Body of pancreas (tissue), 4 donors: ENCODE results near the gene LDB2. TPM values are rescaled to one million over a fixed set of nuclear protein-coding genes. Genes with fewer than 3 reads are reported as not detected.
A peak's percentile ranks its signal among the peaks of the same experiment; 100 is the strongest.

ENCODE experiments used
- ATAC-seq: fragments of 150-250 bp; one replicate; pipeline ENCODE4 v1.9.1; 2016
- DNase-seq, 4 donors: peaks; one replicate each; pipeline ENCODE4 v3.0.0-alpha.2; 2019
- H3K27ac ChIP-seq, 4 donors: fragments of 200-600 bp; sonication (generic); 1 replicate in 3 of 4; 2 replicates in 1 of 4; pipeline versions ENCODE4 v1.5.1 to v1.6.1; 2016 to 2019; ENCODE audit warnings: mild to moderate bottlenecking in 1 of 4, mixed read lengths in 1 of 4, moderate library complexity in 1 of 4
- H3K27me3 ChIP-seq, 2 donors: fragments of 200-600 bp; sonication (generic); one replicate each; pipeline ENCODE4 v1.6.0; 2016; ENCODE audit warnings: mild to moderate bottlenecking in 1 of 2
- H3K36me3 ChIP-seq, 2 donors: fragments of 200-600 bp; sonication (generic); replicated peaks in 1 of 2; 2 replicates each; pipeline ENCODE4 v1.5.1; 2016; ENCODE audit warnings: low read depth in 2 of 2; ENCODE audit not compliant: insufficient read depth in 1 of 2
- H3K4me1 ChIP-seq: fragments of 200-600 bp; sonication (generic); one replicate; pipeline ENCODE4 v1.6.0; 2016
- H3K4me3 ChIP-seq, 2 donors: fragments of 200-600 bp; sonication (generic); 1 replicate in 1 of 2; 2 replicates in 1 of 2; pipeline ENCODE4 v1.5.1; 2016 to 2019
- H3K9me3 ChIP-seq, 3 donors: fragments of 200-600 bp; sonication (generic); 1 replicate in 2 of 3; 2 replicates in 1 of 3; pipeline ENCODE4 v1.5.1; 2016
- POLR2A ChIP-seq, 3 donors: fragments of 450-650 bp; IDR thresholded peaks; one replicate each; pipeline ENCODE4 v1.6.1; 2016; ENCODE audit warnings: antibody characterized with exemption in 3 of 3, mild to moderate bottlenecking in 2 of 3
- whole genome bisulfite sequencing, 2 donors: methylation state at CpG; one replicate each; pipeline ENCODE4 v1.1.5; 2017; 5-methylcytosine and 5-hydroxymethylcytosine counted together
- intact Hi-C: fragments of 100-400 bp; cut with DNase I; formaldehyde crosslinking; loops from one replicate; pipeline ENCODE4 v1.15.1; 2023
- total RNA-seq, 2 donors: library from RNA; depleted of rRNA; stranded (reverse); fragments of >200 nt; gene quantifications; one replicate each; pipeline ENCODE4 v1.1.0, GENCODE V29; 2016
- TF ChIP-seq, protein P1 (sequence below), 7 experiments: fragments of 450-650 bp in 4 of 7; fragments of 200-600 bp in 3 of 7; sonication (generic) in 3 of 7; IDR thresholded peaks; one replicate each; pipeline ENCODE4 v1.5.1; 2016 to 2019; ENCODE audit warnings: antibody characterized with exemption in 7 of 7

Gene LDB2
- total RNA-seq, 2 donors from 2014 or later: 14.8 to 16.5 TPM

DNA sequence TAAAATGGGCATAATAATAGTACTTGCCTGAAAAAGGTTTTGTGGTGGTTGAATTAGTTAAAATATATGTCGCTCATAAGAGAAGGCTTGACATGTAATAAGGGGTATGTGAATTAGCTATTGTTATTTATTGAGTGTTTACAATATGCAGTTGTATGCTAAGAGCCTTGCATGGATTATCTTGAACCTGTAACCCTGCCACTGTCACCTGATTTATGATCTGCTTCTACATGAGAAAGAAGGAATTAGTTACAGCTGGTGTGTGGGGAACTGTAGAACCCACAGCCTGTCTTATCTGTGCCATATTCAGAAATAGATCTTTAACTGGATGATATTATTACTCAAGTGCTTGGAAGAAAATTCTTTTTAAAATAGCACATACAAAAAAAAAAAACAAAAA is 227.7 kb downstream of the LDB2 start:
- Histone ChIP-seq H3K9me3 (no peaks in the 10 kb centered on the region), H3K27me3 (peaks cover 0 to under 1% of the 10 kb centered on the region in 2 donors), H3K36me3 (no peaks in the 10 kb centered on the region), H3K4me1 (no peaks in the 10 kb centered on the region), H3K27ac (no peak overlapping the region), H3K4me3 (no peak overlapping the region)
- ATAC-seq: no peak
- DNase-seq: no peak
- TF ChIP-seq, protein P1, sequence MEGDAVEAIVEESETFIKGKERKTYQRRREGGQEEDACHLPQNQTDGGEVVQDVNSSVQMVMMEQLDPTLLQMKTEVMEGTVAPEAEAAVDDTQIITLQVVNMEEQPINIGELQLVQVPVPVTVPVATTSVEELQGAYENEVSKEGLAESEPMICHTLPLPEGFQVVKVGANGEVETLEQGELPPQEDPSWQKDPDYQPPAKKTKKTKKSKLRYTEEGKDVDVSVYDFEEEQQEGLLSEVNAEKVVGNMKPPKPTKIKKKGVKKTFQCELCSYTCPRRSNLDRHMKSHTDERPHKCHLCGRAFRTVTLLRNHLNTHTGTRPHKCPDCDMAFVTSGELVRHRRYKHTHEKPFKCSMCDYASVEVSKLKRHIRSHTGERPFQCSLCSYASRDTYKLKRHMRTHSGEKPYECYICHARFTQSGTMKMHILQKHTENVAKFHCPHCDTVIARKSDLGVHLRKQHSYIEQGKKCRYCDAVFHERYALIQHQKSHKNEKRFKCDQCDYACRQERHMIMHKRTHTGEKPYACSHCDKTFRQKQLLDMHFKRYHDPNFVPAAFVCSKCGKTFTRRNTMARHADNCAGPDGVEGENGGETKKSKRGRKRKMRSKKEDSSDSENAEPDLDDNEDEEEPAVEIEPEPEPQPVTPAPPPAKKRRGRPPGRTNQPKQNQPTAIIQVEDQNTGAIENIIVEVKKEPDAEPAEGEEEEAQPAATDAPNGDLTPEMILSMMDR (IDR thresholded peaks at IDR 0.05): no peak
- no peak for TF ChIP-seq POLR2A (IDR thresholded peaks at IDR 0.05)
- intact Hi-C loops: no loop called here
- 88 to 92% methylated on average over 1 of the region's 1 CpG for WGBS, 2 donors

DNA sequence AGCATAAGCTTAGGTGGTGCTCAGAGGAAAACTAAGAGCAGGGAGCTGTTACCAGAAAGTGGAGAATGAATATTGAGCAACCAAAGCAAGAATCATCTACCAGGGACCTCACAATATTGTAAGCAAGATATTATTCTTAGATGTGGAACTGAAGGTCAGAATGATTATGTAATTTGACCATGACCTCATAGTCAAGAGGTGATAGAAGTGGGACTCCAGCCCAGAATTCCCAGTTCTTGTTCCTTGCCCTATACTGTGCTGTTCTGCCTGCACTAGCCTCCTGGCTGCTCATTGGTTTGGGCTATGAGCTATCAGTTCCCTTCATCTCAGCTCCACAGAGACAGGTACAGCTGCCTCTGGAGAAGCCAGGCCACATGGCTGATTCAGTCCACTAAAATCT is 229.4 kb downstream of the LDB2 start:
- TF ChIP-seq, protein P1 (IDR thresholded peaks at IDR 0.05): no peak
- no peak for TF ChIP-seq POLR2A (IDR thresholded peaks at IDR 0.05)
- H3K4me3 ChIP-seq: no peak overlapping the region
- no peak overlapping the region for H3K27ac ChIP-seq
- no peaks in the 10 kb centered on the region for H3K4me1 ChIP-seq
- no peaks in the 10 kb centered on the region for H3K36me3 ChIP-seq
- H3K9me3 ChIP-seq: no peaks in the 10 kb centered on the region
- intact Hi-C loops: no loop called here
- no peaks in the 10 kb centered on the region for H3K27me3 ChIP-seq
- ATAC-seq (peak; percentile 53), DNase-seq (peak in 1 of 4 donors; percentile 11)

DNA sequence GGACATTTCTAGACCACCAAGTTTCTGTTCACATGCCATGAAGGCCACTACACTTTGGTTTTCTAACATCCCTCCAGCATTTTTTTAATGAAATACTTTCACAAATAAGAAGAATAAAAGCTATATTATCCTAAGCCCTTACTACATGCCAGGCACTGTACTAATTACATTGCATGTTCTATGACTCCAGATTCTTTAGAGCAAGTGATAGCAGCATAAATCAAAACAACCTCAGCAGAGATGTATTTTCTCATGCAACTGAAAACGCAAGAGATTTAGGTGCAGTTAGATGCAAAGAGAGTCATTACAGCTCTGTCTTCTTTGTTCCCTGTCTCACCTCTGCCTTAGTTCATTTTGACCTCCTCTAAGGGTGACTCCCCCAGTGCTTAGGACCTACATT is 230.0 kb downstream of the LDB2 start:
- Histone ChIP-seq H3K4me3 (no peak overlapping the region), H3K27ac (no peak overlapping the region), H3K9me3 (no peaks in the 10 kb centered on the region), H3K4me1 (no peaks in the 10 kb centered on the region), H3K36me3 (no peaks in the 10 kb centered on the region), H3K27me3 (no peaks in the 10 kb centered on the region)
- TF ChIP-seq, protein P1 (IDR thresholded peaks at IDR 0.05): no peak
- no peak for TF ChIP-seq POLR2A (IDR thresholded peaks at IDR 0.05)
- intact Hi-C loops: no loop called here
- no peak for DNase-seq
- ATAC-seq: no peak
- WGBS, 2 donors: 60 to 86% methylated on average over 1 of the region's 1 CpG

DNA sequence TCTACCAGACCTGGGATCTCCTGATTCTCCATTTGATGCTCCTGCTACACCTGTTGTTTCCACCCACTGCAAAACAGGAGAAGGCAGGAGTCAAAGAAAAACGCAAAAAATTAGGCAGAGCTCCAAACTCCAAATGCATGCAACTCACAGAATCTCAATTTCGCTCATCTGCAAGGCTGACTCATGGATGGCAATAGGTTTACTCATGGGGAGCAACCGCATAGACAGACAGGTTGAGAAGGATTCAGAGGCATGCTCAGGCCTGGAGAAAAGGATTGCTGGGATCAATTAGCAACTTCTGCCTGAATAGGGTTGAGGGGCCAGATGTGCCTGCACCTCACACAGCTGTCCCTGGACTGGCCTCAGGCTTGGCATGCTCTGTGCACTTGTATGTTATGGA is 231.0 kb downstream of the LDB2 start:
- ATAC-seq (no peak), DNase-seq (no peak)
- Histone ChIP-seq H3K36me3 (no peaks in the 10 kb centered on the region), H3K4me1 (no peaks in the 10 kb centered on the region), H3K27ac (no peak overlapping the region), H3K9me3 (no peaks in the 10 kb centered on the region), H3K27me3 (no peaks in the 10 kb centered on the region), H3K4me3 (no peak overlapping the region)
- TF ChIP-seq, protein P1 (IDR thresholded peaks at IDR 0.05): no peak
- no peak for TF ChIP-seq POLR2A (IDR thresholded peaks at IDR 0.05)
- intact Hi-C loops: no loop called here
- WGBS, 2 donors: 78 to 81% methylated on average over 3 of the region's 3 CpGs

DNA sequence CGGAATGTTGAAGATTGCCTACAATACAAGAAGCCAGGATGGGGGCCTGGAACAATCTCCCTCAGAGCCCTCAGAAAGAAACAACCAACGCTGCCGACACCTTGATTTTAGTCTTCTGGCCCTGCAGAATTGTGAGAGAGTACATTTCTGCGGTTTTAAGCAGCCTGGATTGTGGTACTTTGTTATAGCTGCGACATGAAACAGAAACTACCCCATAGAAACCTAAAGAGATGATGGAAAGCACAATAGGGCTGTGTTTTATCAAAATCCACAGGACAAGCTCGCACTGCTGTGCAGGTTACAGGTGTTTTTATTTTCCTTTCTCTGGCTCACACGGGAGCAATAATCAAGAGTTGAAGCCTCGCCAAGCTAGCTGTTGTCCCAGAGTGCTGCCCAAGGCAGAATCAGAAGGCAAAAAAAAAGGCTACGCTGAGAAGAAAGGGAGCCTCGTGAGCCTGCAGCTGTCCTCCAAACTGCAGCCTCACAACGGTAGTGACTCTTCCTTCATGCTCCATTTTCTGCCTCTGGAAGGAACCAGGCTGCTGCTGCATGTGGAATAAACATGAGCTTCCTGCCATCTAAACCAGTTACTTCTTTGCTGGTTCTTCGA is 232.4 kb downstream of the LDB2 start:
- H3K4me1 ChIP-seq: no peaks in the 10 kb centered on the region
- H3K9me3 ChIP-seq: no peaks in the 10 kb centered on the region
- intact Hi-C loops: no loop called here
- ATAC-seq (no peak), DNase-seq (no peak)
- WGBS, 2 donors: 63 to 65% methylated on average over 12 of the region's 12 CpGs
- no peak overlapping the region for H3K4me3 ChIP-seq
- no peak overlapping the region for H3K27ac ChIP-seq
- H3K36me3 ChIP-seq: no peaks in the 10 kb centered on the region
- no peaks in the 10 kb centered on the region for H3K27me3 ChIP-seq
- TF ChIP-seq, protein P1 (IDR thresholded peaks at IDR 0.05): no peak
- TF ChIP-seq POLR2A (IDR thresholded peaks at IDR 0.05): no peak
